Body of pancreas (tissue), 4 donors: Measurements from ENCODE around the gene CADM4. TPM values are rescaled to one million over a fixed set of nuclear protein-coding genes. Genes with fewer than 3 reads are reported as not detected.

Source experiments
- ATAC-seq: fragments of 150-250 bp; one replicate; pipeline ENCODE4 v1.9.1; 2016
- DNase-seq, 4 donors: peaks; one replicate each; pipeline ENCODE4 v3.0.0-alpha.2; 2019
- H3K27ac ChIP-seq, 4 donors: fragments of 200-600 bp; sonication (generic); 1 replicate in 3 of 4; 2 replicates in 1 of 4; pipeline versions ENCODE4 v1.5.1 to v1.6.1; 2016 to 2019; ENCODE audit warnings: mild to moderate bottlenecking in 1 of 4, mixed read lengths in 1 of 4, moderate library complexity in 1 of 4
- H3K27me3 ChIP-seq, 2 donors: fragments of 200-600 bp; sonication (generic); one replicate each; pipeline ENCODE4 v1.6.0; 2016; ENCODE audit warnings: mild to moderate bottlenecking in 1 of 2
- H3K36me3 ChIP-seq, 2 donors: fragments of 200-600 bp; sonication (generic); replicated peaks in 1 of 2; 2 replicates each; pipeline ENCODE4 v1.5.1; 2016; ENCODE audit warnings: low read depth in 2 of 2; ENCODE audit not compliant: insufficient read depth in 1 of 2
- H3K4me1 ChIP-seq: fragments of 200-600 bp; sonication (generic); one replicate; pipeline ENCODE4 v1.6.0; 2016
- H3K4me3 ChIP-seq, 2 donors: fragments of 200-600 bp; sonication (generic); 1 replicate in 1 of 2; 2 replicates in 1 of 2; pipeline ENCODE4 v1.5.1; 2016 to 2019
- H3K9me3 ChIP-seq, 3 donors: fragments of 200-600 bp; sonication (generic); 1 replicate in 2 of 3; 2 replicates in 1 of 3; pipeline ENCODE4 v1.5.1; 2016
- CTCF ChIP-seq, 7 experiments: fragments of 450-650 bp in 4 of 7; fragments of 200-600 bp in 3 of 7; sonication (generic) in 3 of 7; IDR thresholded peaks; one replicate each; pipeline ENCODE4 v1.5.1; 2016 to 2019; ENCODE audit warnings: antibody characterized with exemption in 7 of 7
- POLR2A ChIP-seq, 3 donors: fragments of 450-650 bp; IDR thresholded peaks; one replicate each; pipeline ENCODE4 v1.6.1; 2016; ENCODE audit warnings: antibody characterized with exemption in 3 of 3, mild to moderate bottlenecking in 2 of 3
- WGBS, 2 donors: methylation state at CpG; one replicate each; pipeline ENCODE4 v1.1.5; 2017; 5-methylcytosine and 5-hydroxymethylcytosine counted together
- intact Hi-C: fragments of 100-400 bp; cut with DNase I; formaldehyde crosslinking; loops from one replicate; pipeline ENCODE4 v1.15.1; 2023
- total RNA-seq, 2 donors: library from RNA; depleted of rRNA; stranded (reverse); fragments of >200 nt; gene quantifications; one replicate each; pipeline ENCODE4 v1.1.0, GENCODE V29; 2016

CADM4 gene
- total RNA-seq, 2 donors from 2014 or later: 2.0 to 2.6 TPM

GRCh38 chr19:43672061-43672679 is 32.5 kb upstream of the CADM4 start:
- WGBS, 2 donors: 37 to 60% methylated on average over 3 to 5 of the region's 6 CpGs
- intact Hi-C loops: no loop called here

GRCh38 chr19:43668406-43669109 is 28.9 kb upstream of the CADM4 start:
- TF ChIP-seq CTCF (IDR thresholded peaks at IDR 0.05): no peak
- TF ChIP-seq POLR2A (IDR thresholded peaks at IDR 0.05): peak; percentile 73 to 97 (median 94)
- peak; percentile 90 for ATAC-seq
- 0 to 1% methylated on average over 44 of the region's 44 CpGs for WGBS, 2 donors

More at GRCh38 chr19:43672061-43672679, 32.5 kb upstream of the CADM4 start:
- Histone ChIP-seq H3K4me1 (peaks cover 29% of the 10 kb centered on the region), H3K4me3 (no peak overlapping the region), H3K9me3 (no peaks in the 10 kb centered on the region), H3K27me3 (no peaks in the 10 kb centered on the region), H3K27ac (no peak overlapping the region), H3K36me3 (no peaks in the 10 kb centered on the region)
- ATAC-seq (no peak), DNase-seq (no peak)
- TF ChIP-seq CTCF (IDR thresholded peaks at IDR 0.05) (no peak), POLR2A (IDR thresholded peaks at IDR 0.05) (no peak)

GRCh38 chr19:43667876-43668405 is 28.3 kb upstream of the CADM4 start:
- H3K36me3 ChIP-seq: no peaks in the 10 kb centered on the region
- H3K27ac ChIP-seq: peak overlapping the region in 3 of 4 donors; percentile 76 to 89 (median 82)
- intact Hi-C loops: no loop called here
- WGBS, 2 donors: 11% methylated on average over 29 of the region's 29 CpGs
- no peak overlapping the region for H3K4me3 ChIP-seq
- TF ChIP-seq POLR2A (IDR thresholded peaks at IDR 0.05) (no peak), CTCF (IDR thresholded peaks at IDR 0.05) (no peak)
- H3K27me3 ChIP-seq: no peaks in the 10 kb centered on the region
- DNase-seq (no peak), ATAC-seq (no peak)
- H3K4me1 ChIP-seq: peaks cover 23% of the 10 kb centered on the region
- no peaks in the 10 kb centered on the region for H3K9me3 ChIP-seq

More at GRCh38 chr19:43668406-43669109, 28.9 kb upstream of the CADM4 start:
- H3K4me1 ChIP-seq: peaks cover 23% of the 10 kb centered on the region
- H3K27ac ChIP-seq: peak overlapping the region; percentile 18 to 89 (median 79)
- H3K4me3 ChIP-seq: peak overlapping the region in 1 of 2 donors; percentile 18
- no peaks in the 10 kb centered on the region for H3K9me3 ChIP-seq
- DNase-seq: peak; percentile 99 to 100 (median 100)
- no peaks in the 10 kb centered on the region for H3K36me3 ChIP-seq
- no peaks in the 10 kb centered on the region for H3K27me3 ChIP-seq
- intact Hi-C loops: no loop called here

GRCh38 chr19:43667126-43667875 is 27.7 kb upstream of the CADM4 start:
- Histone ChIP-seq H3K4me3 (no peak overlapping the region), H3K9me3 (no peaks in the 10 kb centered on the region), H3K4me1 (peaks cover 23% of the 10 kb centered on the region), H3K27ac (peak overlapping the region in 2 of 4 donors; percentile 82 to 89), H3K36me3 (no peaks in the 10 kb centered on the region), H3K27me3 (no peaks in the 10 kb centered on the region)
- intact Hi-C loops: no loop called here
- TF ChIP-seq POLR2A (IDR thresholded peaks at IDR 0.05): no peak
- TF ChIP-seq CTCF (IDR thresholded peaks at IDR 0.05): no peak
- DNase-seq (peak in 1 of 4 donors; percentile 17), ATAC-seq (no peak)
- WGBS, 2 donors: 60 to 63% methylated on average over 25 to 26 of the region's 26 CpGs
